Prostate gland (tissue), 2 donors: ENCODE data around the gene NID2. TPM values are rescaled to one million over a fixed set of nuclear protein-coding genes. Genes with fewer than 3 reads are reported as not detected.

Source experiments
- DNase-seq: peaks from one replicate; pipeline ENCODE4 v3.0.0-alpha.2; 2019; ENCODE audit warnings: low spot score
- H3K27ac ChIP-seq, 2 donors: fragments of 200-600 bp; sonication (generic); 2 replicates each; pipeline ENCODE4 v1.5.1; 2017 to 2019
- H3K27me3 ChIP-seq: fragments of 200-600 bp; sonication (generic); replicated peaks from 2 replicates; pipeline ENCODE4 v1.5.1; 2019; ENCODE audit not compliant: insufficient read depth
- H3K36me3 ChIP-seq, 2 donors: fragments of 200-600 bp; sonication (generic); 1 replicate in 1 of 2; 2 replicates in 1 of 2; pipeline versions ENCODE4 v1.5.1 to v1.8.1; 2017 to 2019
- H3K4me1 ChIP-seq: fragments of 200-600 bp; sonication (generic); replicated peaks from 2 replicates; pipeline ENCODE4 v1.5.1; 2019
- H3K4me3 ChIP-seq, 2 donors: fragments of 200-600 bp; sonication (generic); 2 replicates each; pipeline ENCODE4 v1.5.1; 2017 to 2019
- H3K9me3 ChIP-seq: fragments of 200-600 bp; sonication (generic); 2 replicates; pipeline ENCODE4 v1.5.1; 2017
- POLR2A ChIP-seq: fragments of 450-650 bp; IDR thresholded peaks from one replicate; pipeline ENCODE4 v1.6.1; 2016; ENCODE audit warnings: antibody characterized with exemption, mild to moderate bottlenecking
- POLR2AphosphoS5 ChIP-seq: sonication (generic); formaldehyde crosslinking; IDR thresholded peaks from one replicate; pipeline ENCODE4 v1.6.1; 2017; ENCODE audit warnings: antibody characterized with exemption
- WGBS: methylation state at CpG from one replicate; pipeline ENCODE4 v1.1.5; 2018; 5-methylcytosine and 5-hydroxymethylcytosine counted together
- intact Hi-C: fragments of 100-400 bp; cut with DNase I; formaldehyde crosslinking; loops from one replicate; pipeline ENCODE4 v1.14.2; 2022
- total RNA-seq, 2 donors: library from RNA; depleted of rRNA; stranded (reverse); fragments of >200 nt; gene quantifications; one replicate each; pipeline ENCODE4 v1.1.0, GENCODE V29; 2016
- TF ChIP-seq, protein P1 (sequence below), 4 experiments: fragments of 200-600 bp in 2 of 4; fragments of 450-650 bp in 2 of 4; sonication (generic) in 2 of 4; IDR thresholded peaks; 1 replicate in 3 of 4; 2 replicates in 1 of 4; pipeline ENCODE4 v1.5.1; 2016 to 2019; ENCODE audit warnings: antibody characterized with exemption in 4 of 4, mild to moderate bottlenecking in 2 of 4, moderate library complexity in 2 of 4

Gene NID2
- total RNA-seq, 2 donors from 2014 or later = 6.9 to 17.2 TPM

DNA sequence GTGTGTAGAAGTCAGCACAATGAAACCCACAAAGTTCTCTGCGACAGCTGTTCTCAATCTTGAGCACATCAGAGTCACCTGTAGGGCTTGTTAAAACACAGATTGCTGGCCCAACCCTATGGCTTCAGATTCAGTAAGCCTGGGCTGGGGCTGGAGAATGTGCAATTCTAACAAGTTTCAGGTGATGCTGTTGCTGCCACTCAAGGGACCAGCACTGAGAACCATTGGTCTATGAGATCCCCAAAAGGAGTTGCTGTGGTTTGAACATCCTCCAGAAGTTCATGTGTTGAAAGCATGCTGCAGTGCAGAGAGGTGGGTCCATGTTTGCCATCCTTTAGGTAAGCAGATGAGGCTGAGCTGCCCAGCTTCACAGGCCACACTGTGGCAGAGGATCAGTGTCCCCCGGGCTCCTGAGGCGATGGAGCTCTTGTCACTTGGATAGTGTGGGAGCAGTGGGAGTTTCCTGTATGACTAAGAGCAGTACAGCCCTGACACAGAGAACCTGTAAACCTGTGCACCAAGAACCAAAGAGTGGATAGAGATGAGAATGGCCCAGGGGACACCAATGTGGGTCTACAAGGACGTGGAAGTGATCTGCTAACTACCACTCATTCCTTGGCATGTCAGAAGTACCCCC lies 87.5 kb downstream of the NID2 start:
- WGBS = 94% methylated on average over 4 of the region's 4 CpGs
- Histone ChIP-seq H3K9me3 (no peaks in the 10 kb centered on the region), H3K4me3 (no peak overlapping the region), H3K27me3 (no peaks in the 10 kb centered on the region), H3K4me1 (no peaks in the 10 kb centered on the region), H3K36me3 (no peaks in the 10 kb centered on the region), H3K27ac (no peak overlapping the region)
- no peak for DNase-seq
- intact Hi-C loops = no loop called here
- TF ChIP-seq, protein P1, sequence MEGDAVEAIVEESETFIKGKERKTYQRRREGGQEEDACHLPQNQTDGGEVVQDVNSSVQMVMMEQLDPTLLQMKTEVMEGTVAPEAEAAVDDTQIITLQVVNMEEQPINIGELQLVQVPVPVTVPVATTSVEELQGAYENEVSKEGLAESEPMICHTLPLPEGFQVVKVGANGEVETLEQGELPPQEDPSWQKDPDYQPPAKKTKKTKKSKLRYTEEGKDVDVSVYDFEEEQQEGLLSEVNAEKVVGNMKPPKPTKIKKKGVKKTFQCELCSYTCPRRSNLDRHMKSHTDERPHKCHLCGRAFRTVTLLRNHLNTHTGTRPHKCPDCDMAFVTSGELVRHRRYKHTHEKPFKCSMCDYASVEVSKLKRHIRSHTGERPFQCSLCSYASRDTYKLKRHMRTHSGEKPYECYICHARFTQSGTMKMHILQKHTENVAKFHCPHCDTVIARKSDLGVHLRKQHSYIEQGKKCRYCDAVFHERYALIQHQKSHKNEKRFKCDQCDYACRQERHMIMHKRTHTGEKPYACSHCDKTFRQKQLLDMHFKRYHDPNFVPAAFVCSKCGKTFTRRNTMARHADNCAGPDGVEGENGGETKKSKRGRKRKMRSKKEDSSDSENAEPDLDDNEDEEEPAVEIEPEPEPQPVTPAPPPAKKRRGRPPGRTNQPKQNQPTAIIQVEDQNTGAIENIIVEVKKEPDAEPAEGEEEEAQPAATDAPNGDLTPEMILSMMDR (IDR thresholded peaks at IDR 0.05) = no peak
- TF ChIP-seq POLR2A (no peak), POLR2AphosphoS5 (no peak)

DNA sequence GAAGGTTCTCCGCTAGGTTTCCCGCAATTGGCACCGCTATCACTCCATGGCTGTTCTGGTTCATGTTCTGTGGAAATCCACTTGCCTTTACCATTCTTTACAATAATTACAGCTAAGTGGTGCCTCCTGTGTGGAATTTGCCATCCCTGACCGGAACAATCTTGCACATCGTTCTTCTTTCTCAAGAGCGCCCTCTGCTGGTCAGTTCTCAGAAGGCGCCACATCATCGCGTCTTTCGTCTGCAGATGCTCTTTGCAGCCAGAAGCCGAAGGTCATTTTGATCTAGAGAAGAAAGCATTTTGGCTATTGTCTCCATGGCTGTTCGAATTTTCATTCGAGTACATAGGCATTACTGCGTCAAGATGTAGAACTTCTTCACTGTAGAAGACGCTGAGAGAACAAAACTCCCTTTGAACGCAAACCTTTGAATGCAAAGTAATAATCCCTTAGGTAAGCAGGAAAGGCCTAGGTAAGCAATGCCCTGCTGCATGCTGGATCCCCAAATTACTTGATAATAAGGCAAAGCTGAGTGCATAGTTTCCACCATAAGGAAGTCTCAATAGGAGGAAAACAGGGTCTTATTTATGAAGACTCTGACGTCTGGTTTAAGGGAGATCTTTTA lies 89.7 kb downstream of the NID2 start:
- WGBS = 25% methylated on average over 17 of the region's 17 CpGs
- Histone ChIP-seq H3K4me3 (no peak overlapping the region), H3K27ac (no peak overlapping the region), H3K4me1 (no peaks in the 10 kb centered on the region), H3K9me3 (no peaks in the 10 kb centered on the region), H3K27me3 (no peaks in the 10 kb centered on the region), H3K36me3 (no peaks in the 10 kb centered on the region)
- peak; percentile 51 for TF ChIP-seq POLR2AphosphoS5
- TF ChIP-seq, protein P1 (IDR thresholded peaks at IDR 0.05) = peak; percentile 71 to 87 (median 76)
- no peak for TF ChIP-seq POLR2A
- DNase-seq = peak; percentile 70
- intact Hi-C loops = loop anchor here (5.0 kb wide), 1 partner anchor 202 kb away; no protein-coding TSS in a partner anchor

DNA sequence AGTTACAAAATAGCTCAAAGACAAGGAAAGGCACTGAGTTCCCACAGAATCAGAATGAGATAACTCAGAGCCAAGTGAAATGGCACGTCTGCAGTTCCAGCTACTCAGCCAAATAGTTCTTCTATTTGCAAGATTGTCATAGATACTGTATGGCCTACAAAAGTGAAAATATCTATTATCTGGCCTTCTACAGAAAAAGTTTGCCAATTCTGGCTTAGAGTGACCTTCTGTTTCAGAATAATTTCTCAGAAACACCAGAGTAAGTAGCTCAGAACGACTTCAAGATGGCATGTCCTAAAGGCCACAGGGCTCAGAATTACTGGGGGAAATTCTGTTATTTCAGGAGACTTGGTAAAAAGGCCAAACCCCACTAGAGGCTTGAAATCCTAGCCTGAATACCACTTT lies 90.2 kb downstream of the NID2 start:
- DNase-seq = no peak
- Histone ChIP-seq H3K36me3 (no peaks in the 10 kb centered on the region), H3K4me1 (no peaks in the 10 kb centered on the region), H3K27me3 (no peaks in the 10 kb centered on the region), H3K4me3 (no peak overlapping the region), H3K9me3 (no peaks in the 10 kb centered on the region), H3K27ac (no peak overlapping the region)
- intact Hi-C loops = loop anchor here (5.0 kb wide), 1 partner anchor 201 kb away; no protein-coding TSS in a partner anchor
- 40% methylated on average over 2 of the region's 2 CpGs for WGBS
- TF ChIP-seq POLR2AphosphoS5 = no peak
- TF ChIP-seq, protein P1 (IDR thresholded peaks at IDR 0.05) = no peak
- no peak for TF ChIP-seq POLR2A

DNA sequence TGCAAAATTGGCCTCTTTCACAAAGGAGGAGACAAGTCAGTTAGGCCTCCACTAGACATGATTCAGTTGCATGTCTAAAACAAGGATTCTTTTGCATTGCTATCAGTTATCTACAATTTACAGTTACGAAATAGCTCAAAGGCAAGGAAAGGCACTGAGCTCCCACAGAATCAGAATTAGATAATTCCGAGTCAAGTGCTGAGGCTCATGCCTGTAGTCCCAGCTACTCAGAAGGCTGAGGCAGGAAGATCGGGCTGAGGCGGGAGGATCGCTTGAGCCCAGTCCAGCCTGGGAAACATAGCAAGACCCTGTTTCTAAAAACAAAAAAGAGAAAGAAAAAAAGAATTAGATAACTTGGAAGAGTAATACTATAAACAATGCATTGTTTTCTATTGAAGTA lies 91.8 kb downstream of the NID2 start:
- TF ChIP-seq, protein P1 (IDR thresholded peaks at IDR 0.05) = no peak
- TF ChIP-seq POLR2A (no peak), POLR2AphosphoS5 (no peak)
- Histone ChIP-seq H3K27me3 (no peaks in the 10 kb centered on the region), H3K4me3 (no peak overlapping the region), H3K4me1 (no peaks in the 10 kb centered on the region), H3K27ac (no peak overlapping the region), H3K9me3 (no peaks in the 10 kb centered on the region), H3K36me3 (no peaks in the 10 kb centered on the region)
- intact Hi-C loops = loop anchor here (5.0 kb wide), 1 partner anchor 200 kb away; no protein-coding TSS in a partner anchor
- WGBS = 97% methylated on average over 5 of the region's 5 CpGs
- DNase-seq = no peak
